Measurements from ENCODE around the gene LPP.
A peak's percentile ranks its signal among the peaks of the same experiment; 100 is the strongest.

LPP gene

GRCh38 chr3:188232656-188233055 lies 78.7 kb downstream of the LPP start:
- no peak for DNase-seq
- in situ Hi-C loops (cut with HindIII; ENCODE audit: low pct_ligation_motif_present, low pct_unique_long_range_greater_than_20kb, low sequenced_read_pairs), result no loop called here

DNA sequence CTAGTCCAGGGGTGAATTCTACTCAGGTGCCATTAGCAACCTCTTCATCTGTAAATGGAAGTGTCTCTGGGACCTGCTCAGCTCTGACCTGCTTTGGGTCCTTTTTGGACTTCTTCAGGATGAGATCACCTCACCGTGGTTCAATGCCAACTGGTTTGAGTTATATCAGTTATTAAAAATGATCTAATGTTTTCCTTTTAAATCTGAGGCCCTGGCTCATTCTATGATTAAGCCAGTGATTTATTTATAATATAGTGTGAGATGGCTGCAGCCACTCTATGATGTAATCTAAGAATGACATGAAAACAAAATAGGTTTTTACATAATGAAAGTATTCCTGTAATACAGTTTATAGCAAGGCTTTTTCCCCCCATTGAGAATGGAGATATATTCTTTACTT lies 79.4 kb downstream of the LPP start:
- in situ Hi-C loops (cut with HindIII; ENCODE audit: low pct_ligation_motif_present, low pct_unique_long_range_greater_than_20kb, low sequenced_read_pairs), result no loop called here
- DNase-seq, result no peak

- no peak for DNase-seq
- in situ Hi-C loops (cut with HindIII; ENCODE audit: low pct_ligation_motif_present, low pct_unique_long_range_greater_than_20kb, low sequenced_read_pairs), result no loop called here
These were observed 80.2 kb downstream of the LPP start for GRCh38 chr3:188234132-188234531.

GRCh38 chr3:188236271-188236670 lies 82.3 kb downstream of the LPP start:
- no peak for DNase-seq
- in situ Hi-C loops (cut with HindIII; ENCODE audit: low pct_ligation_motif_present, low pct_unique_long_range_greater_than_20kb, low sequenced_read_pairs), result no loop called here

- in situ Hi-C loops (cut with HindIII; ENCODE audit: low pct_ligation_motif_present, low pct_unique_long_range_greater_than_20kb, low sequenced_read_pairs), result no loop called here
- no peak for DNase-seq
These were observed 85.1 kb downstream of the LPP start for GRCh38 chr3:188239035-188239434.

DNA sequence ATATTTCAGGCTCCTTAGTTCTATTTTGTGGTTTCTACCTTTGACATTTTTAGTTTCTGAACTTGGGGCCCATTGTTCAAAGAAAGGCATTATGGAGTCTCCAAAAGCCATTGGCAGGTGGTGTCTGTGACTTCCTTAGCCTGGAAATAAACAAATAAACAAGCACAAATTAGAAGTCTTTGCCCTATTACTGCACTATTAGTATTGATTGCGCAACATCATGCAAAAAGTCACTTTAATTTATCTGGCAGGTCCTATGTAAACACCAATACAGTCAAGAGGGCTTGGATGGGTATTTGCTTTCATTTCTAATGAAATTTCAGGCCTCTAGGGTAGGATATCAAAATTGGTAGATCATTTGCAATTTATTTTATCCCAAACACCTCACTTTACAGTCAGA lies 85.6 kb downstream of the LPP start:
- no peak for DNase-seq
- in situ Hi-C loops (cut with HindIII; ENCODE audit: low pct_ligation_motif_present, low pct_unique_long_range_greater_than_20kb, low sequenced_read_pairs), result no loop called here

DNA sequence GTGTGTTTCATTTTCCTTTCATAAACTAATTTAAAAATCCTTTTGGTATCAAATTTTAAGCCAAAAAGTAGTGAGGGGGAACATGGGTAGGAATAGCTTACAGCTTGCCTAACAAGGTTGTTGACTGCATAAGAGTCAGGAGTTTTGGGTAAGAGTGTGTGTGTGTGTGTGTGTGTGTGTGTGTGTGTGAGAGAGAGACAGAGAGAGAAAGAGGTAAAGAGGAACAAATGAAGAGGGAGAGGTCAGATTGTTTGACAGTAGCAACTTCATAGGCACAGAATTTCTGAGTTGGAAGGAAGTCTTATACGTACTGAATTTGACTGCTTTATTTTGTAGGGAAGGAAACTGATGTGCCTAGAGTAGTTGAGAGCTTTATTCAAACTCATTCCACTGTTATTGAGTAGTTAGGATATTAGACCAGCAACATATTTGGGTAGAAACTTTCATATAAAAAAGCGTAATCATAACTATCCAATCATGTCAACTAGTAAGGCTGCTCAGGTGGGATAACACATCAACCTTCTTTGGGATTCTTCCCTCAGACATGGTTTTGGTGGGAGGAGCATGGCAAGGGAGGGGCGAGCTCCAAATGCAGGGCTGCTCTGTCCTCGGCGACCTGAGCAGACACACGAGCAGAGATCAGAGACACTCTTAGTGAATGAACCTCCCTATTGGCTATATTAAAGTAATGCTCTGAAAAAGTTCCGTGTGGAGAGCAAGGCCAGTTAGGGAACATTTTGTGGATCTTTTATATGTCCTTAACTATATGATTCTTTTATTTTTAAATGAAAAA lies 86.4 kb downstream of the LPP start:
- in situ Hi-C loops (cut with HindIII; ENCODE audit: low pct_ligation_motif_present, low pct_unique_long_range_greater_than_20kb, low sequenced_read_pairs), result no loop called here
- no peak for DNase-seq

- in situ Hi-C loops (cut with HindIII; ENCODE audit: low pct_ligation_motif_present, low pct_unique_long_range_greater_than_20kb, low sequenced_read_pairs), result no loop called here
- no peak for DNase-seq
These were observed 87.1 kb downstream of the LPP start for GRCh38 chr3:188241072-188241471.

GRCh38 chr3:188241883-188242282 lies 87.9 kb downstream of the LPP start:
- in situ Hi-C loops (cut with HindIII; ENCODE audit: low pct_ligation_motif_present, low pct_unique_long_range_greater_than_20kb, low sequenced_read_pairs), result no loop called here
- no peak for DNase-seq

DNA sequence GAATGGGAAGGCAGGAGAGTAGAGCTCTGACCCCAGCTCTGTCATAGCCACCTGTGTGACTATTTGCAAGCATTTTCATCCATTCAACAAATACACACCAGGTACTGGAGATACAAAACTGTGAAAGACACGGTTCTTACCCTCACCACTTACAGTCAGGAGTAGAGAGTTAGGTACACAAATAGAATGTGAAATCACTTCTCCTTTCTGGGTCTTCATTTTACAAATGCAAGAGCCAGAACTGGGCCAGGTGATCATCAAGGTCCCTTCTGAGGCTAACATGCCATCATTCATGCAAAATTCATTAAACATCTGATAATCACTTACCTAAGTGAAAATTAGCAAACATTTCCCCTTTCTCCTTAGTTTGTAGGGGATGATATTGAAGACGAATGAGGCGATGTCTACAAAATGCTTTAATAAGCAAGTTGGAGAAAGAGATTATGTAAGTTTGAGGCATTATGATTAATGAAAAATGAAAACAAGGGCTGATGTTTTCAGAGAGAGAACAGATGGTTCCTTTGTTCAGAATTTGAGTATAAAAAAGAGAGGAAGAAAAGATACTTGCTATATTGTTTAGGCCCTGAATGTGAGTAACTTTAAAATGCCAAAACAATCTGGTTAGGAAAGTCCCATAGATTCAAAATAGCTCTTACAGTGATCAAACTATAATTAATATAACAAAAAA lies 88.6 kb downstream of the LPP start:
- in situ Hi-C loops (cut with HindIII; ENCODE audit: low pct_ligation_motif_present, low pct_unique_long_range_greater_than_20kb, low sequenced_read_pairs), result no loop called here
- no peak for DNase-seq

- in situ Hi-C loops (cut with HindIII; ENCODE audit: low pct_ligation_motif_present, low pct_unique_long_range_greater_than_20kb, low sequenced_read_pairs), result no loop called here
- DNase-seq, result no peak
These were observed 89.3 kb downstream of the LPP start for GRCh38 chr3:188243124-188243795.

- in situ Hi-C loops (cut with HindIII; ENCODE audit: low pct_ligation_motif_present, low pct_unique_long_range_greater_than_20kb, low sequenced_read_pairs), result no loop called here
- peak; percentile 28 for DNase-seq
These were observed 90.5 kb downstream of the LPP start for GRCh38 chr3:188244395-188244861.

DNA sequence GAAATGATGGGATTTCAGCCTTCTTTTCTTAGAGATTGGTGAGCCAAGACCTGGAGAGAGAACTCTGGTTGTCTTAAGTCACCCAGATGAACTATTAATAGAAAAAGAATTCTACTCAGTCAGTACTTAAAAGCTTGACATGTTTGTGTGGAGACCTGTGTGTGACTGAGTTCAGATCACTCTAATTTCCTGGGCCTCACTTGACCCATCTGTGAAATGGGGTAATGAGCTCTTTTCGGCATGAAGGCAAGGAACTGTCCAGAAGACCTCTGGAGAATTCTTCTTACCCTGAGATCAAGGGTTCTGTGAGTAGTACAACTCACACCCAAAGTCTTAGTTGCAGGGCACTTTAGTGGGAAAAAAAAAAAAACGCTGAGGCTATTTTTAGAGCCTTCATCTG lies 92.9 kb downstream of the LPP start:
- no peak for DNase-seq

DNA sequence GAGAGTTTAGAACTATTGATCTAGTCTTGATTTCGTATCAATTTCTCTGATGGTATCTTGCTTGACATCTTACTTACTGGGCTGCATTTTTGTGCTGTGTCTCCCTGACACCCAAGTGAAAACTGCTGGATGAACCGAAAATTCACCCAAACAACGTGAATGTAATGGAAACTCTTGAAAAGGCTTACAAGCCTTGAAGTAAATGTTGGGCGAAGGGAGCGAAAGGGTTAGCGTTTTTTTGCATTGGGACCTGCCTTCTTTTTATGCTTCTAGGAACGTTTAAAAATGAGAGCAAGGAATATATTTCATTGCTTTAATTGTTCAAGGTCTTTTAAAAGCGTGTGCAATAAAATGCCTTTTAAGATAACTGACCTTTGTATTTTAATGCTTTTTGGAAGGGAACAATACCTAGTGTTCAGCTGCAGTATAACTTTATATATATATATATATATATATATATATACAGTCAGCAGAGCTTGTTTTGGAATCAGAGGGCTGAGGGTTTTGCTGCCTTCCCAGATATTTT lies 94.1 kb downstream of the LPP start:
- in situ Hi-C loops (cut with HindIII; ENCODE audit: low pct_ligation_motif_present, low pct_unique_long_range_greater_than_20kb, low sequenced_read_pairs), result no loop called here

More for the DNA sequence above, 92.9 kb downstream of the LPP start:
- in situ Hi-C loops (cut with HindIII; ENCODE audit: low pct_ligation_motif_present, low pct_unique_long_range_greater_than_20kb, low sequenced_read_pairs), result no loop called here

DNA sequence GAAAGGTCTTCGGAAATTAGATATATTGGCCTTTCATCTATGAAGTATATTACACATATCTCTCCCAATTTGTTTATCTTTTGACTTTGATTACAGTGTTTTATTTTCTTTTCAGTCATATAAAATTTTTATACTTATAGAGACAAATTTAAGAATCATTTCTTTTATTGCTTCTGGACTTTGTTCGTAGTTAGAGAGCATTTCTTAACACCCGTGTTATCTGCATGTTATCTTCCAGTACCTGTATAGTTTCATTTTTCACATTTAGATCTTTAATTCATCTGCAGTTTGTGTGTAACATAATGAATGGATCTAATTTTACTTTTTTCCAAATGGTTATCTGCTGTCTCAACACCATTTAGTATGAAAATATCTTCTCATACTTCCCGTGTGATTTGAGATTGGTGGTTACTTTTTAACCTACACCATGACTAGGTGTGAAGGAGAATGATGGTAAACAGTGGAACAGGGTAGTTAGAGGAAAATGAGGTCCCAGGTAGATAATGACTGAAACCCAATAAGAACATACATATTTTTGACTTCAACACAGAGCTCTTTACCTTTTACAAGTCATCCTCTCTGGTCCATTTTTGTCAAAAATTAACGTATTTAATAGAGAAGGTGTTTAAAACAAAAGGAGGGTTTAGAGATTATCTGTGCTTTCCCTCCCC lies 99.3 kb downstream of the LPP start:
- in situ Hi-C loops (cut with HindIII; ENCODE audit: low pct_ligation_motif_present, low pct_unique_long_range_greater_than_20kb, low sequenced_read_pairs), result no loop called here
- DNase-seq, result no peak

More for the DNA sequence above, 94.1 kb downstream of the LPP start:
- no peak for DNase-seq

GRCh38 chr3:188253800-188254452 lies 100.0 kb downstream of the LPP start:
- no peak for DNase-seq
- in situ Hi-C loops (cut with HindIII; ENCODE audit: low pct_ligation_motif_present, low pct_unique_long_range_greater_than_20kb, low sequenced_read_pairs), result no loop called here

- in situ Hi-C loops (cut with HindIII; ENCODE audit: low pct_ligation_motif_present, low pct_unique_long_range_greater_than_20kb, low sequenced_read_pairs), result no loop called here
- no peak for DNase-seq
These were observed 100.6 kb downstream of the LPP start for GRCh38 chr3:188254520-188255070.

GRCh38 chr3:188255190-188255589 lies 101.2 kb downstream of the LPP start:
- DNase-seq, result no peak
- in situ Hi-C loops (cut with HindIII; ENCODE audit: low pct_ligation_motif_present, low pct_unique_long_range_greater_than_20kb, low sequenced_read_pairs), result no loop called here

Measured in ACHN (cell line).